ENCODE measurements around the gene ULK4. TPM values are rescaled to one million over a fixed set of nuclear protein-coding genes. Genes with fewer than 3 reads are reported as not detected.
"Not testable (repeated sequence)": the region's sequence is repeated elsewhere in the genome, so short reads cannot be mapped to it uniquely, and the experiment has no call there.

Gene ULK4
- polyA plus RNA-seq, 1 experiment = 1.6 TPM

DNA sequence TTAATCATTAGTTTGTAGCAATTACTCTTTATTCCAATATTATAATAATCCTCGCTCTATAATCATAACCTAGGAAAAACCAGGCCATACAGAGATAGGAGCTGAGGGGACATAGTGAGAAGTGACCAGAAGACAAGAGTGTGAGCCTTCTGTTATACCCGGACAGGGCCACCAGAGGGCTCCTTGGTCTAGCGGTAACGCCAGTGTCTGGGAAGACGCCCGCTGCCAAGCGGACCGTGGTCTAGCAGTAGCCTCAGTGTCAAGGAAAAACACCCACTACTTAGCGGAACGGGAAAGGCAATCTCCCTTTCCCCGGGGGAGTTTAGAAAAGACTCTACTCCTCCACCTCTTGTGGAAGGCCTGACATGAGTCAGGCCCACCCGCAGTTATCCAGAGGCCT lies 266.1 kb downstream of the ULK4 start:
- CTCF ChIA-PET = interaction anchor here (0.9 kb wide), 2 partner anchors 11 to 16 kb away, joined by 3 to 5 read pairs; no protein-coding TSS in a partner anchor
- H3K27me3 ChIP-seq (ENCODE audit: control insufficient read depth, insufficient read depth, low read length); H3K4me3 ChIP-seq (ENCODE audit: low read depth, low read length); H3K36me3 ChIP-seq (ENCODE audit: control insufficient read depth, insufficient read depth, low read length); POLR2A ChIA-PET; DNase-seq (ENCODE audit: low read depth): not testable (repeated sequence)
- TF ChIP-seq, protein P1, sequence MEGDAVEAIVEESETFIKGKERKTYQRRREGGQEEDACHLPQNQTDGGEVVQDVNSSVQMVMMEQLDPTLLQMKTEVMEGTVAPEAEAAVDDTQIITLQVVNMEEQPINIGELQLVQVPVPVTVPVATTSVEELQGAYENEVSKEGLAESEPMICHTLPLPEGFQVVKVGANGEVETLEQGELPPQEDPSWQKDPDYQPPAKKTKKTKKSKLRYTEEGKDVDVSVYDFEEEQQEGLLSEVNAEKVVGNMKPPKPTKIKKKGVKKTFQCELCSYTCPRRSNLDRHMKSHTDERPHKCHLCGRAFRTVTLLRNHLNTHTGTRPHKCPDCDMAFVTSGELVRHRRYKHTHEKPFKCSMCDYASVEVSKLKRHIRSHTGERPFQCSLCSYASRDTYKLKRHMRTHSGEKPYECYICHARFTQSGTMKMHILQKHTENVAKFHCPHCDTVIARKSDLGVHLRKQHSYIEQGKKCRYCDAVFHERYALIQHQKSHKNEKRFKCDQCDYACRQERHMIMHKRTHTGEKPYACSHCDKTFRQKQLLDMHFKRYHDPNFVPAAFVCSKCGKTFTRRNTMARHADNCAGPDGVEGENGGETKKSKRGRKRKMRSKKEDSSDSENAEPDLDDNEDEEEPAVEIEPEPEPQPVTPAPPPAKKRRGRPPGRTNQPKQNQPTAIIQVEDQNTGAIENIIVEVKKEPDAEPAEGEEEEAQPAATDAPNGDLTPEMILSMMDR (IDR thresholded peaks at IDR 0.05; ENCODE audit: insufficient read depth, low read depth, low read length) = peak; percentile 35

DNA sequence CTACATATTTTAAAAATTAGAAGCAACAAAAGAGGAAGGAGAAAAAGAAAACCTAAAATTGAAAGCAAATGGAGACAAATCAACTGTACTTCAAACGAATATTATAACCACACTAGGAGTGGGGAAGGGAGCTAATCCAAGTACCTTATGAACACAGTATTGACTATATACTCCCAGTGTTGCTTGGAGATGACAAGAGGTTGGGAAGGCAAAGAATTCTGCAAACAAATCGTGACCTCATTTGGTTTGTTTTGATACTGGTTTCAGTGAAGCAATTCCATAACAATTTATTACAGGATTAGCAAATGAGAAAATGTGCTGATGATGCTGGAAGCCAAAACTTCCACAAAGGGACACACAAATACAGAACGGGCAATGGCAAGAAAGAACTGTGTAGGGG lies 268.1 kb downstream of the ULK4 start:
- Histone ChIP-seq H3K4me3 (ENCODE audit: low read depth, low read length) (no peak overlapping the region), H3K27me3 (ENCODE audit: control insufficient read depth, insufficient read depth, low read length) (no peaks in the 10 kb centered on the region), H3K36me3 (ENCODE audit: control insufficient read depth, insufficient read depth, low read length) (no peaks in the 10 kb centered on the region)
- POLR2A ChIA-PET = no interaction called here
- TF ChIP-seq, protein P1 (IDR thresholded peaks at IDR 0.05; ENCODE audit: insufficient read depth, low read depth, low read length) = no peak
- CTCF ChIA-PET = no interaction called here
- DNase-seq (ENCODE audit: low read depth) = no peak

DNA sequence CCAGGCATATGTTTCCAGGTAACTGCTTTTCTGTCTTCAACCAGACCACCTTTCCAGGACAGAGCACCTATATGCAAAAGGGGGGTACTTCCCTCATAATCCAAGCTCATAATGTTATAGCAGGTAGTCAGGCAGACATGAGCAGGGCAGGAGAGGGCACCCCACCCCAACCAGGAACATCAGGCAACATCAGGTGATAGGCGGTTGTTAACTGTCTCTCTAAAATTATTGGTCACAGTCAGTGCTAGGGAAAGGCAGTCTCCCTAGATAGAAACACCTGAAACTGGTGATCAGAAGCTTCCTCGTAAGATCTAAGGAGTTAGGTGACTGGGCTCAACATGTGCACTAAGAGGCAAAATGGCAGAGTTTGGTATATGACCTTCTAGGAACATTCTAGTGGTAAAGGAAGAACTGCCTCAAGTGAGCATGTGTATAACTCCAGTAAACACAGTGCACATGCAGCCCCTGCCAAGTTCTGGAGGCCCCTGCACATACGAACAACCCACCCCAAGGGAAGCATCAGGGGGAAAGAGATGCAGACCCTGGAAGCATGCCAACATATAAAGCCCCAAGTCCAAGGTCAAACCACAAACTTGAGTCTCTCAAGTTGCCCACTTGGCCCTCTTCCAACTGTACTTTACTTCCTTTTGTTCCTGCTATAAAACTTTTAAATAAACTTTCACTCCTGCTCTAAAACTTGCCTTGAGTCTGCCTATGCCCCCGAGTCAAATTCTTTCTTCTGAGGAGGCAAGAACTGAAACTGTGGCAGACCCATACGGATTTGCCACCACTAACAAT lies 270.9 kb downstream of the ULK4 start:
- TF ChIP-seq, protein P1 (IDR thresholded peaks at IDR 0.05; ENCODE audit: insufficient read depth, low read depth, low read length) = no peak
- DNase-seq (ENCODE audit: low read depth) = no peak
- ChIA-PET POLR2A (interaction anchor here (0.6 kb wide), 2 partner anchors 493 to 1504 kb away, joined by 3 to 4 read pairs; no protein-coding TSS in a partner anchor), CTCF (interaction anchor here (0.6 to 1.0 kb wide), 2 partner anchors 14 to 35 kb away, joined by 3 read pairs; no protein-coding TSS in a partner anchor)
- Histone ChIP-seq H3K27me3 (ENCODE audit: control insufficient read depth, insufficient read depth, low read length) (no peaks in the 10 kb centered on the region), H3K36me3 (ENCODE audit: control insufficient read depth, insufficient read depth, low read length) (no peaks in the 10 kb centered on the region), H3K4me3 (ENCODE audit: low read depth, low read length) (no peak overlapping the region)

DNA sequence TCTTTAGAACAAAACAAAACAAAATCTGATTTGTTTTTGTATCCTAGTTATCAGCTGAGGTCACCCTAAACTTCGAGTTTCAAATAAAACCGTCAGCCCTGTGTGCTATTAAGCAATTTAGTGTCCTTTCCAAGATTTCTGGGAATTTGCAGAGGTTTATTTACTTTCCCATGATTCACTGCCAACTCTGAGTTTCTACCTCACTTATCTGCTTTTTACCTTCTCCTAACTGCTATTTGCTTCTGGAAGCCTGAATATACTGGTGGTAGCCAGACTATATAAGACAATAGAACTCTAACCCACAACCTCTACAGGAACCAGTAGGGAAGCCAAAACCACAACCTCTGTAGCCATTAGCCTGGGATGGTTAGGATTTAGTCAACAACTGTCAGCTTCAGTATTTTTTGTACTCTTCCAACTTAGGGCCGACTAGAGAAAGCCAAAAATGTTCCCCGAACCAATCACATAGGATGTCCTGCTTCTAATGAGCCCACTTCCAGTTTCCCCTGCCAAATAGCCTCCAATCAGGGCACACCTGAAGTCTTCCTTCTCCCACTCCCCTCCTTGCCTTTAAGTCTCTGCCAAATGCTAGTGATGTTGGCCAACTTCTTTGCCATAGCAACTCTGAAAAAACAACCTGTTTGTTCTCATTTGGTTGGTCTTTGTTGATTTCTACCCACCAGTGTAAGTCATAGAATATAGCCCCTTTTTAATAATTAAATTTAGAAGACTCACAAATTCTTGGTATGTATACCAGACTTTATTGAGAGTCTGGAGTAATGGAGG lies 273.1 kb downstream of the ULK4 start:
- DNase-seq (ENCODE audit: low read depth) = no peak
- CTCF ChIA-PET = interaction anchor here (0.7 kb wide), 1 partner anchor 336 kb away, joined by 3 read pairs; no protein-coding TSS in a partner anchor
- POLR2A ChIA-PET = interaction anchor here (0.7 kb wide), 2 partner anchors 333 to 480 kb away, joined by 4 read pairs; no protein-coding TSS in a partner anchor
- H3K27me3 ChIP-seq (ENCODE audit: control insufficient read depth, insufficient read depth, low read length) = no peaks in the 10 kb centered on the region
- TF ChIP-seq, protein P1 (IDR thresholded peaks at IDR 0.05; ENCODE audit: insufficient read depth, low read depth, low read length) = no peak
- H3K4me3 ChIP-seq (ENCODE audit: low read depth, low read length) = no peak overlapping the region
- no peaks in the 10 kb centered on the region for H3K36me3 ChIP-seq (ENCODE audit: control insufficient read depth, insufficient read depth, low read length)

Measured in BJ (cell line).